ENCODE results near the gene CDCA7L.
"Not testable (repeated sequence)": the region's sequence is repeated elsewhere in the genome, so short reads cannot be mapped to it uniquely, and the experiment has no call there.

The CDCA7L gene

DNA sequence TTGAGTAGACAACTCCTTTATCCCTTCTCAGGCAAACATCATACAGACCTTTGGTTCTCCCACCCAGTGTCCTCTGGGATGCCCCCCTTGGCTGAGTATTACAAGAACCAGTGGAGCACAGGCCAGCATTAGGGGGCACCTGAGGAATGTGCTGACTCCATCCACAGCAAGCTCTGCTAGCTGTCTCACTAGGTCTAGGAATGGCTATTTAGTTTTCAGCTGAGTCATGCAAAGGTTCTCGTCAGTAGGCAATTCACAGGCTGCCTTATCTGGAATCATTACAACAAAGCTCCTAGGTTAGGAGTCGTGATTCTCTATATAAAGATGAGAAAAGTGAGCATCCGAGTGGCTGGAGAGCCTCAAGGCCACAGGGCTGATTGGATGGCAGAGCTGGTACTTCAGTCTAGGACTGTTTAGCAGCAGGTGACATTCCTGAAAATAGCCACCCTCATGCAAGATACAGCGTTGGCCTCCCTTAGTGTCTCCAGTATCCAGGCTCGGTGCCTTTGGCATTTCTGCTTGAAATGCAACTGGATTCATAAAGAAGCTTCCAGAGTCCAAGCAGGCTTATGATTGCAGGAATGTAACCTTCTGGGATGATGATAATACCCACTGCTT lies 75.8 kb downstream of the CDCA7L start:
- Mint-ChIP-seq H3K36me3 (ENCODE audit: low read depth) (no peaks in the 10 kb centered on the region), H3K27ac (no peak overlapping the region), H3K9me3 (no peaks in the 10 kb centered on the region), H3K27me3 (no peaks in the 10 kb centered on the region), H3K4me1 (ENCODE audit: low read depth) (no peaks in the 10 kb centered on the region), H3K4me3 (no peak overlapping the region)
- intact Hi-C loops (cut with micrococcal nuclease) = no loop called here

DNA sequence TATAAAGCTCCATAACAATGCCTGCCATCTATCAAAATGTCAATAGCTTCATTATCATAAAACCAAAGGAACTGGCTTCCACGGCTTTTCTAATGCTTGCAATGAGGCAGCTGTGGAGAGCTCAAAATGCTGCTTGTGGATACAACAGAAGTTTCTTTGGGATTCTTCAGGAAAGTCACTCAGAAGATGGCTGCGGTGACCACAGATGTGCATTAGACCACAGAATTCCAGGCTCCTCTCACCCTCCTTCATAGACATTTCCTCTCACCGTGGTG lies 77.2 kb downstream of the CDCA7L start:
- H3K36me3 Mint-ChIP-seq (ENCODE audit: low read depth) = no peaks in the 10 kb centered on the region

DNA sequence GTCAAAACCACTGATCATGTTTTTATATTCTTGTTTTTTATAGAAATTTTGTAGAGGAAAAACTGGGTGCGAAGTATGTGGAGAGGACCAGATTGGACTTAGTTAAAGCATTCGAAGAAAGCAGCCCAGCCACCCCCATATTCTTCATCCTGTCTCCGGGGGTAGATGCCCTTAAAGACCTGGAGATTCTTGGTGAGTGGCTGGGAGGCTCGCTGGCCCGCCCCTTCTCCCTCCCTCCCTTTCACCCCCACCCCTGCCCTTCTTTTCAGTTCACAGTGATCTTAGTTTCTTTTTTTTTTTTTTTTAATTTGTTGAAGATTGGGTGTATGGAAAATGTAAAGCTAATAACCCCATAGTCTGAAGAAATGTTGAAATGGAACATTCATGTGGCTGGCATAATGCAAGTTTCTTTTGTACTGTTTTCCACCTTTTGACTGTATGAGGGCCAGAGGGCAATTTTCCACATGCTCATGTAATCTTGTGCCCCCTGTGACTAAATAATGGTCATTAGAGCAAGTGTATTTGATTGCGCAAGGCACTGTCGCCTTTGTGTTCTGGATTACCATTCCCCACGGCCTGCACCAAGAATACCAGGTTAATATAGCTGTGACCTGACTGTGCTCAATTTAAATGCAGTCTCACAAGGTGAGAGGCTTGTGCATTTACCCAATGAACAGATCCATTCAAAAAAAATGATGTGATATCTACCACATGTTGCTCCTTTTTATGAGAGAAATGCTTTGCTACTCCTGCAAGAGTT lies 77.7 kb downstream of the CDCA7L start:
- Mint-ChIP-seq H3K9me3 (no peaks in the 10 kb centered on the region), H3K36me3 (ENCODE audit: low read depth) (no peaks in the 10 kb centered on the region), H3K4me3 (no peak overlapping the region), H3K27ac (no peak overlapping the region), H3K27me3 (no peaks in the 10 kb centered on the region), H3K4me1 (ENCODE audit: low read depth) (no peaks in the 10 kb centered on the region)
- intact Hi-C loops (cut with micrococcal nuclease) = no loop called here

More for the DNA sequence above, 77.2 kb downstream of the CDCA7L start:
- Mint-ChIP-seq H3K27me3 (no peaks in the 10 kb centered on the region), H3K4me3 (no peak overlapping the region), H3K9me3 (no peaks in the 10 kb centered on the region), H3K4me1 (ENCODE audit: low read depth) (no peaks in the 10 kb centered on the region), H3K27ac (no peak overlapping the region)
- intact Hi-C loops (cut with micrococcal nuclease) = no loop called here

DNA sequence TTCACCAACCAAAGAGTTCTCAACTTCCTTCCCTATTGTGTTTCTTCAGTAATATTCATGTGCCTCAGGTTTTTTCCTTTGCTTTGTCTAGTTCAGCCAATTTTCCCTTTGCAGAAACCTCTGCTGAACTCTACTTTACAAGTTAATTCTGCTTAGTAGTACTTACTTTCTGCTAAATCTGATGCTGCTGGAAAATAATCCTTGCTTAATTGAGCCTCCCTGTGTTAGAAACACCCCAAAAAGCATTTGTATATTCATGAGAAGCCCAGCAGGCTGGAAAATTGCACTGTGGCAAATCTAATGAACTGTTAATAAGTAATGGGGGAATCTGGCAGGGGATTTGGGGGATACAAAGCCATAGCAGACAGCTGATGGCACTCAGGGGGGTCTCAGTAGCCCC lies 78.5 kb downstream of the CDCA7L start:
- H3K4me3 Mint-ChIP-seq = no peak overlapping the region
- no peaks in the 10 kb centered on the region for H3K9me3 Mint-ChIP-seq
- intact Hi-C loops (cut with micrococcal nuclease) = no loop called here
- H3K27me3 Mint-ChIP-seq = no peaks in the 10 kb centered on the region
- H3K36me3 Mint-ChIP-seq (ENCODE audit: low read depth) = no peaks in the 10 kb centered on the region
- H3K27ac Mint-ChIP-seq = no peak overlapping the region
- no peaks in the 10 kb centered on the region for H3K4me1 Mint-ChIP-seq (ENCODE audit: low read depth)

DNA sequence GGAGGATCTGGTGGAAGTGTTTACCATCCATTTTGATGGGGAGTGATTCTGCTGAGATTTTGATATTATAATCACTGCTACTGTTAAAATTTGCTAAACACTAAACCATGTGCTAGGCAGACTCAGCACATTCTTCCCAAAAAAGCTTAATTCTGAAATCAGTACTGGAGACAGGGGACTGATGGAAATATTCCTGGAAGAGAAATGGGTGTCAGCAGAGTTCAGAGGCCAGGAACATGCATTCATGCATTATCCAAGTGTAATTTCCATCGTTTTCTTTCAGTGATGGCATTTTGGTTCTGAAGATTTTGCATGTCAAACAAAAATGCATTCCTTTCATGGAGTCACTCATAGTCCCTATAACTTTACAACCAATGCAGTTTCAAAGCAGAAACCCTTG lies 79.0 kb downstream of the CDCA7L start:
- Mint-ChIP-seq H3K4me1 (ENCODE audit: low read depth) (no peaks in the 10 kb centered on the region), H3K36me3 (ENCODE audit: low read depth) (no peaks in the 10 kb centered on the region), H3K4me3 (no peak overlapping the region), H3K27ac (no peak overlapping the region), H3K9me3 (no peaks in the 10 kb centered on the region), H3K27me3 (no peaks in the 10 kb centered on the region)
- intact Hi-C loops (cut with micrococcal nuclease) = no loop called here

DNA sequence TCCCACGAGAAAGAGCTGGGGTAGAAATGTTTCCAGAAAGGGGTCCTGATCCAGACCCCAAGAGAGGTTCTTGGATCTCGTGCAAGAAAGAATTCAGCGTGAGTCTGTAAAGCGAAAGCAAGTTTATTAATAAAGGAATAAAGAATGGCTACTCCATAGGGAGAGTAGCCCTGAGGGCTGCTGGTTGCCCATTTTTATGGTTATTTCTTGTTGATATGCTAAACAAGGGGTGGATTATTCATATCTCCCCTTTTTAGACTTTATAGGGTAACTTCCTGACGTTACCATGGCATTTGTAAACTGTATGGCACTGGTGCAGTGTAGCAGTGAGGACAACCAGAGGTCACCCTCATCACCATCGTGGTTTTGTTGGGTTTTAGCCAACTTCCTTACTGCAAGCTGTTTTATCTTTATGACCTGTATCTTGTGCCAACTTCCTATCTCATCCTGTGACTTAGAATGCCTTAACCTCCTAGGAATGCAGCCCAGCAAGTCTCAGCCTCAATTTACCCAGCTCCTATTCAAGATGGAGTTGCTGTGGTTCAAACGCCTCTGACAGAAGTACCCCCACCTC lies 80.0 kb downstream of the CDCA7L start:
- H3K4me1 Mint-ChIP-seq (ENCODE audit: low read depth); H3K36me3 Mint-ChIP-seq (ENCODE audit: low read depth); H3K27ac Mint-ChIP-seq; intact Hi-C loops (cut with micrococcal nuclease); H3K4me3 Mint-ChIP-seq; H3K27me3 Mint-ChIP-seq; H3K9me3 Mint-ChIP-seq: not testable (repeated sequence)

DNA sequence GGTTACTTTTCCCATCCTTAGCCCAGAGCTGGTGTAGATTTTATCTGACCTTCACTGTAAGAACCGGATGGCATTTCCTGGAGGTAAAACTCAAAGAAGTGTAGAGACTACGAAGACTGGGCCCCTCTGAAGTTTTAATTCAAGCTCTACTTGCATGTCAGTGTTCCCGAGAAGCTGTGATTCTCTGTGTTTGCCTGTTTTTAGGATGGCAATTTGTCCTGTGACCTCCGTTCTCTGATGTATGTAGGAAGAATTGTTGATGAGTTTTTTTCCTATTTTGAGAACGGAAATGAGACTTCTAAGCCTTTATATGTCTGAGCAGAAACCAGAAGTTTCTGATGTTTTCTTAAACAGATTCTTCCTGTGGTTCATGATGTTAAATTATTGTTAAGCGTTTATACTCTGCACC lies 94.1 kb downstream of the CDCA7L start:
- Mint-ChIP-seq H3K27ac (no peak overlapping the region), H3K27me3 (no peaks in the 10 kb centered on the region), H3K4me3 (no peak overlapping the region), H3K36me3 (ENCODE audit: low read depth) (no peaks in the 10 kb centered on the region), H3K4me1 (ENCODE audit: low read depth) (no peaks in the 10 kb centered on the region), H3K9me3 (no peaks in the 10 kb centered on the region)
- intact Hi-C loops (cut with micrococcal nuclease) = no loop called here

Data from dendritic cell treated with granulocyte-macrophage colony-stimulating factor and Interleukin-4, amounts not matched to agents 40 ng/mL and 50 ng/mL, for 4 days (primary cell).